Prostate gland (tissue), 2 donors: ENCODE results near the gene C19orf85. TPM values are rescaled to one million over a fixed set of nuclear protein-coding genes. Genes with fewer than 3 reads are reported as not detected.
A peak's percentile ranks its signal among the peaks of the same experiment; 100 is the strongest.

Experiments
- DNase-seq: peaks from one replicate; pipeline ENCODE4 v3.0.0-alpha.2; 2019; ENCODE audit warnings: low spot score
- H3K27ac ChIP-seq, 2 donors: fragments of 200-600 bp; sonication (generic); 2 replicates each; pipeline ENCODE4 v1.5.1; 2017 to 2019
- H3K27me3 ChIP-seq: fragments of 200-600 bp; sonication (generic); replicated peaks from 2 replicates; pipeline ENCODE4 v1.5.1; 2019; ENCODE audit not compliant: insufficient read depth
- H3K36me3 ChIP-seq, 2 donors: fragments of 200-600 bp; sonication (generic); 1 replicate in 1 of 2; 2 replicates in 1 of 2; pipeline versions ENCODE4 v1.5.1 to v1.8.1; 2017 to 2019
- H3K4me1 ChIP-seq: fragments of 200-600 bp; sonication (generic); replicated peaks from 2 replicates; pipeline ENCODE4 v1.5.1; 2019
- H3K4me3 ChIP-seq, 2 donors: fragments of 200-600 bp; sonication (generic); 2 replicates each; pipeline ENCODE4 v1.5.1; 2017 to 2019
- H3K9me3 ChIP-seq: fragments of 200-600 bp; sonication (generic); 2 replicates; pipeline ENCODE4 v1.5.1; 2017
- CTCF ChIP-seq, 4 experiments: fragments of 200-600 bp in 2 of 4; fragments of 450-650 bp in 2 of 4; sonication (generic) in 2 of 4; IDR thresholded peaks; 1 replicate in 3 of 4; 2 replicates in 1 of 4; pipeline ENCODE4 v1.5.1; 2016 to 2019; ENCODE audit warnings: antibody characterized with exemption in 4 of 4, mild to moderate bottlenecking in 2 of 4, moderate library complexity in 2 of 4
- POLR2A ChIP-seq: fragments of 450-650 bp; IDR thresholded peaks from one replicate; pipeline ENCODE4 v1.6.1; 2016; ENCODE audit warnings: antibody characterized with exemption, mild to moderate bottlenecking
- POLR2AphosphoS5 ChIP-seq: sonication (generic); formaldehyde crosslinking; IDR thresholded peaks from one replicate; pipeline ENCODE4 v1.6.1; 2017; ENCODE audit warnings: antibody characterized with exemption
- WGBS: methylation state at CpG from one replicate; pipeline ENCODE4 v1.1.5; 2018; 5-methylcytosine and 5-hydroxymethylcytosine counted together
- intact Hi-C: fragments of 100-400 bp; cut with DNase I; formaldehyde crosslinking; loops from one replicate; pipeline ENCODE4 v1.14.2; 2022
- total RNA-seq, 2 donors: library from RNA; depleted of rRNA; stranded (reverse); fragments of >200 nt; gene quantifications; one replicate each; pipeline ENCODE4 v1.1.0, GENCODE V29; 2016

Gene C19orf85
- total RNA-seq: not detected

- no peak within 1 kb of the TSS for H3K27ac ChIP-seq
- H3K27me3 ChIP-seq: no peaks in the 10 kb centered on the region
- DNase-seq: no peak
- TF ChIP-seq CTCF (IDR thresholded peaks at IDR 0.05) (no peak), POLR2AphosphoS5 (no peak), POLR2A (no peak)
- H3K9me3 ChIP-seq: no peaks in the 10 kb centered on the region
- WGBS: 65% methylated on average over 12 of the region's 14 CpGs
- H3K4me3 ChIP-seq: no peak within 1 kb of the TSS
- intact Hi-C loops: no loop called here
- no peaks in the 10 kb centered on the region for H3K36me3 ChIP-seq
- H3K4me1 ChIP-seq: no peaks in the 10 kb centered on the region
Measured at GRCh38 chr19:55464662-55465054, at the start of gene C19orf85. TSS of gene C19orf85 (minus strand) at chr19:55464751. CDS start at chr19:55464554, 197 bp downstream.

- intact Hi-C loops: loop anchor here (10.0 kb wide), 1 partner anchor 223 kb away; the partner anchor contains the start of genes BRSK1 and HSPBP1
- Histone ChIP-seq H3K4me3 (no peak overlapping the region), H3K27ac (no peak overlapping the region), H3K9me3 (no peaks in the 10 kb centered on the region), H3K27me3 (no peaks in the 10 kb centered on the region), H3K4me1 (no peaks in the 10 kb centered on the region), H3K36me3 (no peaks in the 10 kb centered on the region)
- 77% methylated on average over 10 of the region's 10 CpGs for WGBS
- no peak for DNase-seq
- no peak for TF ChIP-seq CTCF (IDR thresholded peaks at IDR 0.05)
- no peak for TF ChIP-seq POLR2A
- TF ChIP-seq POLR2AphosphoS5: no peak
Measured at GRCh38 chr19:55508120-55508519, 43.6 kb upstream of the C19orf85 start.

GRCh38 chr19:55504981-55505380 lies 40.4 kb upstream of the C19orf85 start:
- intact Hi-C loops: loop anchor here (2.0 to 10.0 kb wide), 2 partner anchors 38 to 220 kb away; partner anchors contain the start of genes BRSK1 and HSPBP1
- TF ChIP-seq CTCF (IDR thresholded peaks at IDR 0.05) (no peak), POLR2AphosphoS5 (no peak), POLR2A (no peak)
- Histone ChIP-seq H3K27me3 (no peaks in the 10 kb centered on the region), H3K27ac (no peak overlapping the region), H3K36me3 (no peaks in the 10 kb centered on the region), H3K4me3 (no peak overlapping the region), H3K4me1 (no peaks in the 10 kb centered on the region), H3K9me3 (no peaks in the 10 kb centered on the region)
- WGBS: 83% methylated on average over 11 of the region's 11 CpGs
- no peak for DNase-seq

- TF ChIP-seq CTCF (IDR thresholded peaks at IDR 0.05) (no peak), POLR2AphosphoS5 (no peak), POLR2A (no peak)
- Histone ChIP-seq H3K4me1 (no peaks in the 10 kb centered on the region), H3K27ac (no peak overlapping the region), H3K36me3 (no peaks in the 10 kb centered on the region), H3K9me3 (no peaks in the 10 kb centered on the region), H3K27me3 (no peaks in the 10 kb centered on the region), H3K4me3 (peak overlapping the region in 1 of 2 donors; percentile 30)
- intact Hi-C loops: loop anchor here (2.0 to 10.0 kb wide), 2 partner anchors 37 to 219 kb away; partner anchors contain the start of genes BRSK1 and HSPBP1
- no peak for DNase-seq
- 24% methylated on average over 13 of the region's 13 CpGs for WGBS
Measured at GRCh38 chr19:55504252-55504603, 39.7 kb upstream of the C19orf85 start.

GRCh38 chr19:55503502-55504251 lies 39.1 kb upstream of the C19orf85 start:
- Histone ChIP-seq H3K4me3 (peak overlapping the region; percentile 15 to 30), H3K27ac (no peak overlapping the region), H3K27me3 (no peaks in the 10 kb centered on the region), H3K36me3 (no peaks in the 10 kb centered on the region), H3K4me1 (no peaks in the 10 kb centered on the region), H3K9me3 (no peaks in the 10 kb centered on the region)
- TF ChIP-seq CTCF (IDR thresholded peaks at IDR 0.05): peak; percentile 95 to 99 (median 98)
- peak; percentile 86 for TF ChIP-seq POLR2AphosphoS5
- TF ChIP-seq POLR2A: peak; percentile 19
- intact Hi-C loops: loop anchor here (2.0 to 10.0 kb wide), 3 partner anchors 37 to 363 kb away; partner anchors contain the start of genes BRSK1 and HSPBP1
- peak; percentile 86 for DNase-seq
- WGBS: 12% methylated on average over 64 of the region's 64 CpGs
